ENCODE data around the gene NR2F1. TPM values are rescaled to one million over a fixed set of nuclear protein-coding genes. Genes with fewer than 3 reads are reported as not detected.

Gene NR2F1
- total and polyA plus RNA-seq, 4 experiments from 2014 or later = not detected

DNA sequence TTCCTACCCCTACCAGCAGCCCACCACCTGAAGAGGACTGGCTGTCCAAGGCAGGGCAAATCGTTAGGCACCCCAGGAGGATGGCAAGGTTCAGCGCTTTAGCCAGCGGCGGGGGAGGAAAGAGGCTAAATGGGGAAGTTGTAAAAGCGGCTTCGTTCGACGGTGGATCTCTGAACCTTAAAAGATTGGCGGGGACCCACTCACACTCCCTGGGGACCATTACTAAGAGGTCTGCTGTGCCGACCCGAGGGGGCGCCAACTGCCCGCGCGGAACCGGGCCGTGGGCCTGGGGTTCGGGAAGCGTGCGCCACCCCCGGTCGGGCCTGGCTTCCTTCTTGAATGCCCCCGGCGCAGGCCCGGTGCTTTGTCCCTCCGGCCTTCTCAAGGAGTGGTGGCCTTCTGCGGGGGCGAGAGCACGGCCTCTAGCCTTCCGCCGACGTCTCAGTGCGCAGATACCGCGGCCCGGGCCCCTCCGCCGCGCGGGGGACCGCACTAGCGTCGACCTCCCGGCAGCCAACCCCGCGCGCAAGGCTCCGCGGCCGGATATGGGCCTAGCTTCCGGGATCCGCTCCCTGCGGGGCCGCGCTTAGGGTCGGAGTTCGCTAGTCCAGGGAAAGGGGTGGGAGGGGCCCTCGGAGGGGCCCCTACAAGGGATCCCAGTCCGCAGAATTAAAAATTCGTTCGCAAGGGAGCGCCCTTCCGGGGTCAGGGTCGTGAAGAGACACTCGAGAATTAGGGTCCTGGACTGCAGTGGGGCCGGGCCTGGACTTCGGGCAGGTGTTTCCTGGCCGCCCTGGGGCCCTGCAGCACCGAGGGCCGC lies 12.5 kb upstream of the NR2F1 start:
- Histone ChIP-seq H3K36me3 (ENCODE audit: insufficient read depth, low read length) (no peaks in the 10 kb centered on the region), H3K4me1 (ENCODE audit: insufficient read depth, low read length) (peaks cover 17% of the 10 kb centered on the region), H3K9me3 (ENCODE audit: control insufficient read depth in 1 of 2, low read length in 2 of 2) (no peaks in the 10 kb centered on the region), H3K27me3 (ENCODE audit: insufficient read depth, low read length) (peaks cover 62% of the 10 kb centered on the region), H3K4me3 (ENCODE audit: low read length in 2 of 2) (no peak overlapping the region), H3K27ac (ENCODE audit: low read depth, low read length) (no peak overlapping the region)
- intact Hi-C loops (cut with micrococcal nuclease) = no loop called here
- Mint-ChIP-seq H3K27ac (no peak overlapping the region), H3K27me3 (peaks cover 60 to 66% of the 10 kb centered on the region in 2 donors), H3K9me3 (peaks cover 0 to 8% (median under 1%) of the 10 kb centered on the region in 8 donors), H3K36me3 (no peaks in the 10 kb centered on the region), H3K4me3 (peak overlapping the region in 5 of 8 donors; percentile 21 to 61 (median 52)), H3K4me1 (peaks cover 8 to 35% (median 19%) of the 10 kb centered on the region in 4 donors)
- ChIA-PET POLR2A (ENCODE audit: partially characterized antibody) (no interaction called here), CTCF (ENCODE audit: partially characterized antibody) (no interaction called here)
- no peak for DNase-seq

DNA sequence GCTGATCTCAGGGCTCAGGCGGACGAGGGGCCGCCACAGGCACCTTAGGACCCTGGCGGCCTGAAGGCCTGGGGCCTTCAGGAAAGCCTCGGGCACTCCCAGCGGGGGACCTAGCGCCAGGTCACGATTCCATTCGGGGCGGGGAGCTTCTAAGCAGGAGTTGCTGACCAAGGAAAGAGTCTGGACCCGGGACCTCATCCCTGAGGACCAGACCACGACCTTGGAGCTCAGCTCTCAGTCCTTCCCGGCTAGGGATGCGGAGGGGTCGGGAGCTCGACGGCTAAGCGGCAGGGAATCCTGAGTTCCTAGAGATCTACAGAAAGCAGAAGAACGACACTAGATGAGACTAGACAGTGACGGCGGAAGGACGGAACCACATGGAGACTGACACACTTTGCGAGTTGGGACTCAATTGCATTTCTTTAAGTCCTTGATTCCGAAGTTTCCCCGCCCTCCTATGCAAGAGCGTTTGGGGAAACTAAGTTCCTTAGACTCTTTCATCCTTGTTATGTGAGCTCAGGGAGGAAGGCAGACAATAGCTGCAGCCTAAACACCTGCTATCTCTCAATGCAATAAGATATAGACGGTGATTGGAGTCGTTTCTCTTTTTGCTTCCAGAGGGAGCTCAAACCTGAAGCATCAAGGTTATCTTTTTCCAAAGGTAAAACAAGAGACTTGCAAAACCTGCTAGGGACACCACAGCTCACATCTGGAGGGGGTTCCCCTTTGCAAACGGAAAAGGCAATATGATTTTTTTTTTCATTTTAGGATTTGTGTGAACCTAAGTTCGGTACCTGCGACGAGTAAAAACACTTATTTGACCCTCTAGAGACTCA lies 11.7 kb upstream of the NR2F1 start:
- intact Hi-C loops (cut with micrococcal nuclease) = no loop called here
- no peak overlapping the region for H3K27ac ChIP-seq (ENCODE audit: low read depth, low read length)
- no peaks in the 10 kb centered on the region for H3K9me3 ChIP-seq (ENCODE audit: control insufficient read depth in 1 of 2, low read length in 2 of 2)
- no peak overlapping the region for H3K4me3 ChIP-seq (ENCODE audit: low read length in 2 of 2)
- Mint-ChIP-seq H3K36me3 (no peaks in the 10 kb centered on the region), H3K27me3 (peaks cover 66 to 74% of the 10 kb centered on the region in 2 donors), H3K27ac (peak overlapping the region in 4 of 7 donors; percentile 26 to 60 (median 56)), H3K4me3 (peak overlapping the region in 6 of 8 donors; percentile 21 to 71 (median 52)), H3K4me1 (peaks cover 8 to 35% (median 19%) of the 10 kb centered on the region in 4 donors), H3K9me3 (peaks cover 0 to 8% (median under 1%) of the 10 kb centered on the region in 8 donors)
- peaks cover 17% of the 10 kb centered on the region for H3K4me1 ChIP-seq (ENCODE audit: insufficient read depth, low read length)
- no peak for DNase-seq
- peaks cover 67% of the 10 kb centered on the region for H3K27me3 ChIP-seq (ENCODE audit: insufficient read depth, low read length)
- no peaks in the 10 kb centered on the region for H3K36me3 ChIP-seq (ENCODE audit: insufficient read depth, low read length)
- ChIA-PET POLR2A (ENCODE audit: partially characterized antibody) (no interaction called here), CTCF (ENCODE audit: partially characterized antibody) (no interaction called here)

DNA sequence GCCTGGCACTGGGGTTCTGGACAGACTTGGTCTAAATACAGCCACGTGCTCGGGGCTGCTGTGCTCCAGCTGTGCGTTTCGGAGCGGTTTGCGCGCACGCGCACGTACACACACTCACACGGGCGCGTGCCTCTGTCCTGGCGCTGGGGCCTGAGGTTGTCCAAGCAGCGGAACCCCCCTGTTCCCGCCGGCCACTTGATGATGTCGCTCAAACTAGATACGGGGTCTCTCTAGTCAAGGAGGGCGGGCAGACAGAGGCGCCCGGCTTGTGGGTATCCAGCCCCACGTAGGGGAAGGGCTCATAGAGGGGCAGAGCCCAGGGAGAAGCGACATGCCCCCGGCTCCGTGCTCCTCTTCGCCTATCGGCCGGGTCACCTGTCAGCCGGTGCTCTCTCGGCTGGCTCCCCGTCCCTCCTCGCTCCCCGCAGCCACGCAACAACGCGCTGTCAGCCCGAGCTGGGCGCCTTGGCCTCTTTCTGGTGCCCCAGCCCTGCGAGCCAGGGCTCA lies 10.9 kb upstream of the NR2F1 start:
- H3K27ac Mint-ChIP-seq = peak overlapping the region in 1 of 7 donors; percentile 9
- peaks cover 71 to 77% of the 10 kb centered on the region in 2 donors for H3K27me3 Mint-ChIP-seq
- ChIA-PET POLR2A (ENCODE audit: partially characterized antibody) (no interaction called here), CTCF (ENCODE audit: partially characterized antibody) (no interaction called here)
- Histone ChIP-seq H3K4me1 (ENCODE audit: insufficient read depth, low read length) (peaks cover 17% of the 10 kb centered on the region), H3K9me3 (ENCODE audit: control insufficient read depth in 1 of 2, low read length in 2 of 2) (no peaks in the 10 kb centered on the region), H3K27ac (ENCODE audit: low read depth, low read length) (no peak overlapping the region), H3K27me3 (ENCODE audit: insufficient read depth, low read length) (peaks cover 69% of the 10 kb centered on the region), H3K36me3 (ENCODE audit: insufficient read depth, low read length) (no peaks in the 10 kb centered on the region), H3K4me3 (ENCODE audit: low read length in 2 of 2) (no peak overlapping the region)
- H3K9me3 Mint-ChIP-seq = peaks cover 0 to 8% (median under 1%) of the 10 kb centered on the region in 8 donors
- intact Hi-C loops (cut with micrococcal nuclease) = no loop called here
- DNase-seq = no peak
- no peaks in the 10 kb centered on the region for H3K36me3 Mint-ChIP-seq
- peak overlapping the region in 4 of 8 donors; percentile 7 to 71 (median 55) for H3K4me3 Mint-ChIP-seq
- peaks cover 8 to 35% (median 19%) of the 10 kb centered on the region in 4 donors for H3K4me1 Mint-ChIP-seq

DNA sequence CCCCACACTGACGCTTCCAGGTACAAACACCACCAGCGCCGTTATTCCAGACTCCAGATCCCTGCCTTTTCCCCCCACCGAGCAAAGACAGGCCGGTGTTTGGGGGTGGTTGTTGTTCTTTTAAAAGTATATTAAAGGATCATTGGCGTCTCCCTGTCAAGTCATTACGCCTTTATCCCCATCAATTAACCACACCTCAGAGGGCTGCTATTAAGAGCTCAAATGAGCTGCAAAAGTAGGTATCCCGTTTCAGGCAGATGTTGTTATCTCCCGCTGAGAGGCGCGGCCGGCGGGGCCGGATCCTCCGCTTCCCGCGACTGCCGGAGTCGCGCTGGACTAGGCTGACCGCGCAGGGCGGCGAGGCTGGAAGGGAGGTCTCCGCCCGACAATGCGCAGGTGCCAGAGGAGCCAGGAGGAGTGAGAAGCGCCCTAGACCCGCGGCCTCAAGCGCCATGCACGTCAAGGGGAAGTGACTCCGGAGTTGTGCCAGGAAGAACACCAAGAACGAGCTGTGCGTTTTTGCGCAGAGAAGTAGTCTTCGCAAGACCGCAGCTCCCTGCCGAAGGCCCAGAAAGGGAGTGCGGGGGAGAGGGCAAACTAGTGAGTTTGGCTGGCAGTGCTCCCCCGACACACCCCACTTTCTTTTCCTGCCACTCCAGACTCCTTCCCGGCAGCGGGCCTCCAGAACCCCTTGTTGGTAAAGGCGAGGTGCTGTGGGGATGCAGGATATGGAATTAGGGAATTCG lies 10.2 kb upstream of the NR2F1 start:
- H3K4me3 ChIP-seq (ENCODE audit: low read length in 2 of 2) = no peak overlapping the region
- Mint-ChIP-seq H3K27me3 (peaks cover 78 to 80% of the 10 kb centered on the region in 2 donors), H3K36me3 (no peaks in the 10 kb centered on the region), H3K9me3 (peaks cover 0 to 8% (median under 1%) of the 10 kb centered on the region in 8 donors), H3K4me1 (peaks cover 8 to 39% (median 19%) of the 10 kb centered on the region in 4 donors), H3K27ac (peak overlapping the region in 3 of 7 donors; percentile 9 to 43 (median 21)), H3K4me3 (peak overlapping the region in 3 of 8 donors; percentile 7 to 55 (median 7))
- no peak for DNase-seq
- no peaks in the 10 kb centered on the region for H3K36me3 ChIP-seq (ENCODE audit: insufficient read depth, low read length)
- no peak overlapping the region for H3K27ac ChIP-seq (ENCODE audit: low read depth, low read length)
- ChIA-PET CTCF (ENCODE audit: partially characterized antibody) (no interaction called here), POLR2A (ENCODE audit: partially characterized antibody) (no interaction called here)
- no peaks in the 10 kb centered on the region for H3K9me3 ChIP-seq (ENCODE audit: control insufficient read depth in 1 of 2, low read length in 2 of 2)
- H3K27me3 ChIP-seq (ENCODE audit: insufficient read depth, low read length) = peaks cover 72% of the 10 kb centered on the region
- intact Hi-C loops (cut with micrococcal nuclease) = no loop called here
- H3K4me1 ChIP-seq (ENCODE audit: insufficient read depth, low read length) = peaks cover 17% of the 10 kb centered on the region

DNA sequence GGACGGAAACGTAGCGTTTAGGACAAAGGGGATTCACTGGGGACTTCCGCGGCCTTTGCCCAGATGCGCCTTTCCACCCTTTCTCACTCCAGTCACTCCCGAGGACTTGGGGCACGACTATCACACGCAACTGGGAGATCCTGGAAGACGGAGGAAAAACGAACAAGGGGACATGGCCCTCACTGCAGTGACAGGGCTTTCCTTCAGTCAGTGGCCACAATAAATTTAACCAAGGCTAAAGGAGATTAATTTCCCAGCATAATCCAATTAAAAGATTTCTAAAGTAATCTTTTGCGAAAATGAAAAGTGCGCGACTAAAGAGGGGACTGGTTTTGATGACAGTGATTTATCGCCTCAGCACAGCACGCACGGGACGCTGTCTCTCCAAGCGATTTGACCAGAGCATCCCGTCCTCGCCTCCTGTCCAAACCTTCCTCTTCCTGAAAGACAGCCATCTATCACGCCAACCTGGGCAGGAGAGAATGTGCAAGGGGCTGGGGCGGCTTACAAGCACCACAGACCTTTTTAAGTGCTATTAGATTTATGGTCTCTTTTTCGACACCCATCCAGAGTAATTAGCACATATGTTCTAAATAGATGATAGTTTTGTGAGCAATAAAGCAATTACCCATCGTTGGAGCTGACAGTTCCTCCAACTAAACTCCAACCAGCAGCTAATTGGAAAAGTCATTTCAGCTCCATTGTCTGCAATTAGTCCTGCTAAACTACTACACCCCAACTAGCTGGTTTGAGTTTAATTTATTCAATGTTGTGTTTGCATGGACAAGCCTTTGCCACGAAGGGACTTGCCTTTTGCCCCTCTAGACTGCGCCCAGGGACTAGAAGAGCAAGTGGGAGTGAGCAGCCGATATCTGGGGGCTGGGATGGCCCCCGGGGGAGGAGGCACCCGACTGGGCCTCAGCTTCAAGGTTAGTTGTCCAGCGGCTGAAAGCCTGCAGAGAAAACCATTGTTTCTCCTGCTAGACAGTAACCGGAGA lies 9.4 kb upstream of the NR2F1 start:
- DNase-seq = no peak
- H3K4me1 ChIP-seq (ENCODE audit: insufficient read depth, low read length) = peaks cover 20% of the 10 kb centered on the region
- H3K9me3 Mint-ChIP-seq = peaks cover 0 to 8% (median under 1%) of the 10 kb centered on the region in 8 donors
- peak overlapping the region in 1 of 7 donors; percentile 65 for H3K27ac Mint-ChIP-seq
- peaks cover 80% of the 10 kb centered on the region for H3K27me3 ChIP-seq (ENCODE audit: insufficient read depth, low read length)
- H3K9me3 ChIP-seq (ENCODE audit: control insufficient read depth in 1 of 2, low read length in 2 of 2) = no peaks in the 10 kb centered on the region
- intact Hi-C loops (cut with micrococcal nuclease) = no loop called here
- H3K36me3 ChIP-seq (ENCODE audit: insufficient read depth, low read length) = no peaks in the 10 kb centered on the region
- H3K4me3 ChIP-seq (ENCODE audit: low read length in 2 of 2) = no peak overlapping the region
- no peak overlapping the region for H3K27ac ChIP-seq (ENCODE audit: low read depth, low read length)
- ChIA-PET POLR2A (ENCODE audit: partially characterized antibody) (no interaction called here), CTCF (ENCODE audit: partially characterized antibody) (interaction anchor here (1.2 kb wide), 1 partner anchor 14 kb away, joined by 4 read pairs; no protein-coding TSS in a partner anchor)
- H3K27me3 Mint-ChIP-seq = peaks cover 82 to 85% of the 10 kb centered on the region in 2 donors
- H3K4me1 Mint-ChIP-seq = peaks cover 8 to 48% (median 21%) of the 10 kb centered on the region in 4 donors
- no peaks in the 10 kb centered on the region for H3K36me3 Mint-ChIP-seq
- peak overlapping the region in 1 of 8 donors; percentile 68 for H3K4me3 Mint-ChIP-seq

Measured in CD4-positive, alpha-beta memory T cell (primary cell).